HEK293T (cell line): ENCODE results near the gene ADGRD1.

Experiments used
- CTCF ChIA-PET: fragments of 350-600 bp; formaldehyde crosslinking; extraction: SDS; loops from one replicate; lab custom pipeline; 2021; ENCODE audit warnings: antibody characterized with exemption, inconsistent platforms; lab: Yijun Ruan, JAX
- POLR2A ChIA-PET: fragments of 350-600 bp; formaldehyde crosslinking; extraction: SDS; loops from one replicate; lab custom pipeline; 2020; ENCODE audit warnings: antibody characterized with exemption, inconsistent platforms; lab: Yijun Ruan, JAX
- DNase-seq: peaks from one replicate; pipeline ENCODE4 v3.0.0; 2012; ENCODE audit warnings: mixed read lengths; ENCODE audit errors: extremely low spot score
- ARNT ChIP-seq: fragments of 450-650 bp; IDR thresholded peaks from 2 replicates; pipeline ENCODE4 v1.6.1; 2017; ENCODE audit warnings: mild to moderate bottlenecking
- BHLHE40 ChIP-seq: fragments of 450-650 bp; IDR thresholded peaks from 2 replicates; pipeline ENCODE4 v1.6.1; 2016; ENCODE audit warnings: mild to moderate bottlenecking, moderate library complexity, borderline replicate concordance
- CTBP1 ChIP-seq: fragments of 450-650 bp; IDR thresholded peaks from 2 replicates; pipeline ENCODE4 v1.6.1; 2016; ENCODE audit warnings: borderline replicate concordance
- ELF4 ChIP-seq: fragments of 450-650 bp; IDR thresholded peaks from 2 replicates; pipeline ENCODE4 v1.6.1; 2017; ENCODE audit warnings: antibody characterized with exemption
- FOXA1 ChIP-seq: fragments of 450-650 bp; IDR thresholded peaks from 2 replicates; pipeline ENCODE4 v1.6.1; 2016; ENCODE audit warnings: mild to moderate bottlenecking
- FOXK2 ChIP-seq: fragments of 450-650 bp; IDR thresholded peaks from 2 replicates; pipeline ENCODE4 v1.6.1; 2016; ENCODE audit warnings: mild to moderate bottlenecking
- FOXM1 ChIP-seq: fragments of 450-650 bp; IDR thresholded peaks from 2 replicates; pipeline ENCODE4 v1.6.1; 2017; ENCODE audit warnings: mild to moderate bottlenecking, borderline replicate concordance
- HDGF ChIP-seq: fragments of 450-650 bp; IDR thresholded peaks from 2 replicates; pipeline ENCODE4 v1.6.1; 2017; ENCODE audit warnings: antibody characterized with exemption, borderline replicate concordance
- L3MBTL2 ChIP-seq: fragments of 450-650 bp; conservative IDR thresholded peaks from 2 replicates; pipeline ENCODE4 v1.6.1; 2016; ENCODE audit warnings: mild to moderate bottlenecking
- LEF1 ChIP-seq: fragments of 450-650 bp; IDR thresholded peaks from 2 replicates; pipeline ENCODE4 v1.6.1; 2017; ENCODE audit warnings: mild to moderate bottlenecking, borderline replicate concordance
- NFRKB ChIP-seq: fragments of 450-650 bp; IDR thresholded peaks from 2 replicates; pipeline ENCODE4 v1.6.1; 2016; ENCODE audit warnings: mild to moderate bottlenecking, moderate library complexity
- SP1 ChIP-seq: fragments of 450-650 bp; IDR thresholded peaks from 2 replicates; pipeline ENCODE4 v1.6.1; 2017
- SUZ12 ChIP-seq: fragments of 450-650 bp; IDR thresholded peaks from 2 replicates; pipeline ENCODE4 v1.6.1; 2016; ENCODE audit warnings: mild to moderate bottlenecking
- TARDBP ChIP-seq: fragments of 450-650 bp; IDR thresholded peaks from 2 replicates; pipeline ENCODE4 v1.6.1; 2016
- ZNF384 ChIP-seq: fragments of 450-650 bp; IDR thresholded peaks from 2 replicates; pipeline ENCODE4 v1.6.1; 2016
- TF ChIP-seq, protein P1 (sequence below): fragments of 450-650 bp; IDR thresholded peaks from 2 replicates; pipeline ENCODE4 v1.6.1; 2016

The ADGRD1 gene

DNA sequence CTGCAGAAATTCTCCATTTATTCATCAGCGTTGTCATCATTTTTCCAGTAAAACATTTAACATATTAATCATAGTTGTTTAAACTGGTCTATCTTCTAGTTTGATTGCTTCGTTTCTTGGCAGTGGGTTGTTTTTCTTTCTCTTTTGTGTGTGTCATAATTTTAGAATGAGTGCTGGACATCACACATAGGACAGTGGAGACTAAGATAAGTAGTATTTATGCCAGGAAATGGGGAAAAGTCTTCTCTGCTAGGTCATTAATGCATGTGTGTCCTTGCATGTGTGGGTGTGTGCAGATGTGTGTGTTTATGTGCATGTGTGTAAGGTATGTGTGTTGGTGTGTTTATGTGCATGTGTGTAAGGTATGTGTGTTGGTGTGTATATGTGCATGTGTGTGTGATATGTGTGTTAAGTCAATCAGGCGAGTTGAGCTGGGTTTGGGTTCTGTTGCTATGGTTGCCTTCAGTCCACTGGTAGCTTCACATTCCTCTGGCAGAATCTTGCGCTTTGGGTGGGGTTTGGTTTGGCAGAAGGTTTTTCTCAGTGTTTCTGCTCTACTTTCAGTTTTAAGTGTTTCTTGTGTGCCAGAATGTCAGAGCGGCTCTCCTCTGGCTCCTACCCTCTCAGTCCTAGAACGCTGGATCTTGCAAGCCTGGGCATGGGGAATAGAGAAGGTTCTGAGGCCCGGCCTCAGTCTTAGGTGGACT, 7.8 kb upstream of the ADGRD1 start:
- TF ChIP-seq HDGF (no peak), ZNF384 (no peak), SUZ12 (no peak)
- POLR2A ChIA-PET, result no interaction called here
- no peak for DNase-seq
- CTCF ChIA-PET, result no interaction called here

DNA sequence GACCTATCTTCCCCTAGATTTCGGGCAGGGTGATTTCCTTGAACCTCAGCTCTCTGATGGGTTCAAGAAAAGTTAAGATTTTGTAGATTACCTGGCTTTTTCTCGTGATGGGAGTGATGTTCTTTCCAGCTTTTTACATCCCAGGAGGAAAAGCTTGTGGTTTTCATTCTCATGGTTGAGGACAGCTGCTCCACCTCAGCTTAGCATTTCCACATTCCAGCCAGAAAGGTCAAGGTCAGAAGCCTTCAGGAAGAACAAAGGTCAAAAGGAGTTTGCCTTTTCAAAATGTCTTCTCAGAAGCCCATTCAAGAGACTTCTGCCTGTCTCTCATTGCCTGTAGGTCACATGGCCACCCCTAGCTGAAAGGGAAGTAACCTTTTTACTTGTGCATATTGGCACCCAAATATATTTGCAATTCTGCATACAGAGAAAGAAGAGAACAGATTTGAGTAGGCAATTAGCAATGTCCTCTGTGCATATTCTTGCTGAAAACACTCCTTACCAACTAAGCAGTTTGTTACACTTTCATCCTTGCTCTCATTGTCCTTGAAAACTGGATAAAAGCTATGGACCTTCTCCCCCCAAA, 6.6 kb upstream of the ADGRD1 start:
- ChIA-PET CTCF (interaction anchor here (1.1 kb wide), 1 partner anchor 185 kb away, joined by 4 read pairs; no protein-coding TSS in a partner anchor), POLR2A (no interaction called here)

DNA sequence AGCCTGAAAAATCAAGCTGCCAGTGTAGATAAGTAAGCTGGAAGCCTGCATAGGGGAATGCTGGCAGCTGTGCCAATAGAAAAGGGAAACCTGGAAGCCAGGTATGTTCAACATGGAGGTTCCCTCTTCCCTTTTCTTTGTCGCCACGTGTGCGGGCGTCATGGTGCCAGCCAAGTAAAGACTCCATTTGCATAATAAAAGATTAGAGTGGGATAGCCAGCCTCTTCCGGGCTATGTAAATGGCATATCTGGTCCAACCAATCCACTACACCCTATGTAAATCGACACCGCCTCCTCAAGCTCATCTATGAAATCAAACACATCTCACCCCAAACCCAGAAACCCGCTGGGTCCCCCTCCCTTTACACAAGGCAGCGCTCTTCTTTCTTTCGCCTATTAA, 5.6 kb upstream of the ADGRD1 start:
- no peak for TF ChIP-seq SP1
- no peak for TF ChIP-seq FOXK2
- TF ChIP-seq NFRKB, result no peak
- no peak for TF ChIP-seq TARDBP
- TF ChIP-seq SUZ12, result no peak
- TF ChIP-seq FOXM1, result no peak
- TF ChIP-seq HDGF, result no peak
- TF ChIP-seq ZNF384, result no peak
- TF ChIP-seq L3MBTL2, result no peak
- TF ChIP-seq ELF4, result no peak
- TF ChIP-seq LEF1, result no peak
- no peak for TF ChIP-seq BHLHE40
- TF ChIP-seq FOXA1, result no peak
- no peak for TF ChIP-seq ARNT
- TF ChIP-seq, protein P1, sequence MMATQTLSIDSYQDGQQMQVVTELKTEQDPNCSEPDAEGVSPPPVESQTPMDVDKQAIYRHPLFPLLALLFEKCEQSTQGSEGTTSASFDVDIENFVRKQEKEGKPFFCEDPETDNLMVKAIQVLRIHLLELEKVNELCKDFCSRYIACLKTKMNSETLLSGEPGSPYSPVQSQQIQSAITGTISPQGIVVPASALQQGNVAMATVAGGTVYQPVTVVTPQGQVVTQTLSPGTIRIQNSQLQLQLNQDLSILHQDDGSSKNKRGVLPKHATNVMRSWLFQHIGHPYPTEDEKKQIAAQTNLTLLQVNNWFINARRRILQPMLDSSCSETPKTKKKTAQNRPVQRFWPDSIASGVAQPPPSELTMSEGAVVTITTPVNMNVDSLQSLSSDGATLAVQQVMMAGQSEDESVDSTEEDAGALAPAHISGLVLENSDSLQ, result no peak
- TF ChIP-seq CTBP1, result no peak
- POLR2A ChIA-PET, result no interaction called here
- CTCF ChIA-PET, result interaction anchor here (0.6 kb wide), 1 partner anchor 110 kb away, joined by 3 read pairs; no protein-coding TSS in a partner anchor
- no peak for DNase-seq

More for the DNA sequence above, 6.6 kb upstream of the ADGRD1 start:
- TF ChIP-seq HDGF (no peak), NFRKB (no peak), FOXK2 (no peak), CTBP1 (no peak), LEF1 (no peak), TARDBP (no peak), ARNT (no peak), BHLHE40 (no peak), ZNF384 (no peak), ELF4 (no peak), FOXA1 (no peak), FOXM1 (no peak), SUZ12 (no peak), L3MBTL2 (no peak), SP1 (no peak)
- TF ChIP-seq, protein P1, result no peak
- no peak for DNase-seq

DNA sequence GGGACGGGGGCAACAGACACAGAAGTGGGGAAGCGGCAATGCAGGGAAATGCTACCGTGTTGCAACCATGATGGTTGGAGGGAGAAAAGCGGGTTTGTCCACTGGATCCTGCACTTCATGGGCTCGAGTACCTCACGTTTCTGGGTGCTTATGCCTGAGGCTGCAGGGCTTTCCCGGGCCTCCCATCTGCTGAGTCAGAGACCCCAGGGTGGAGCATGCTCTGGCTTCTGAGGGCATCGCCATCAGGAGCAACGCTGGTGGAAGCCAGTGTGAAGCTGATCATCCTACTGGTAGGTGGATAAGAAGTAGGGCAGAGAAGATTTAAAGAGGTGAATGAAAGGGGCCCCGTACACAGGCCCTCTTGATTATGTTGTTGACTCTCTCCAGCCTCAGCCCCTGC, 5.0 kb upstream of the ADGRD1 start:
- no peak for DNase-seq
- TF ChIP-seq L3MBTL2, result no peak
- no peak for TF ChIP-seq BHLHE40
- no peak for TF ChIP-seq TARDBP
- TF ChIP-seq FOXK2, result no peak
- no peak for TF ChIP-seq SUZ12
- TF ChIP-seq NFRKB, result no peak
- TF ChIP-seq CTBP1, result no peak
- no peak for TF ChIP-seq LEF1
- ChIA-PET POLR2A (no interaction called here), CTCF (no interaction called here)

DNA sequence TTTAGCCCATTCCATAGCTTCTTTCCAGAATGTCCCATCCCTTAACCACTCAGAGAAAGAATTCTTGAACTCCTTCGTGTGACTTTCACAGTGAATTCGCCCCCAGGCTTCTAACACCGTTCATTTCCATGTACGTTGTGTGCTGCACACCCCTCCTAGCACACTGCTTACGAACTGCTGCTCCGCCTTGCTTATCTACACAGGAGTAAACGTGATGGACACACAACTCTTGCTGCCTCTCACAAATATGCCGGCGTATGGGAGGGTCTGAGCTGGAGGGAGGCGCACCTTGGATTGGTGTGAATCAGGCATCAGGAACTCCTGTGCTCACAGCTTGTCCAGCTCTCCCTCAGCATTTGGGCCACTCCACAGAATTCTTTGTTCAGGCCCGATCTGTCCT, 3.9 kb upstream of the ADGRD1 start:
- DNase-seq, result no peak
- ChIA-PET CTCF (no interaction called here), POLR2A (no interaction called here)
- TF ChIP-seq ELF4 (no peak), ZNF384 (no peak), FOXK2 (no peak), FOXA1 (no peak), LEF1 (no peak), CTBP1 (no peak), L3MBTL2 (no peak), SUZ12 (no peak), ARNT (no peak), HDGF (no peak), FOXM1 (no peak), TARDBP (no peak), BHLHE40 (no peak), NFRKB (no peak), SP1 (no peak)
- TF ChIP-seq, protein P1, result no peak

DNA sequence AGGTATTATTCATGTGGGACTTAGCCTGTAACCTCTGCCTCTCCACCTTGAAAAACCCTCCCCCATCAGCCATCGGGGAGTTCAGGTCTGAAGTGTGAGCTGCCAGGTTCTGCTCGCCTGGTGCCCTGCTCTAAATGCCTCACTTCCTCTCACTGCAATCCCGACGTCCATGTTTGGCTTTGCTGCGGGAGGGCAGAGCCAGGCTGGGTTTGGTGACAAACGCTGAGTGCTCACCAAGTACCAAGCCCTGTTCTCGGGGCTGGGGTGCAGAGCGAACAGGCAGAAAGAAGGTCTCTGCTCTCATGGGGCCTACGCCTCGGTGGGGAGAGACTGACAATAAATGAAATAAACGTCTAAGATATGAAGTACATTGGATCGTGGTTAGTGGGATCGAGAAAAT, 2.1 kb upstream of the ADGRD1 start:
- POLR2A ChIA-PET, result no interaction called here
- TF ChIP-seq ELF4 (no peak), SUZ12 (no peak), NFRKB (no peak), ARNT (no peak), FOXK2 (no peak), LEF1 (no peak), SP1 (no peak), CTBP1 (no peak), BHLHE40 (no peak), TARDBP (no peak), FOXM1 (no peak)
- TF ChIP-seq, protein P1, result no peak
- no peak for DNase-seq
- CTCF ChIA-PET, result no interaction called here
